Dorsolateral prefrontal cortex (tissue), 118 donors: ENCODE results near the gene PCDHA1. TPM values are rescaled to one million over a fixed set of nuclear protein-coding genes. Genes with fewer than 3 reads are reported as not detected.

ENCODE experiments used
- total RNA-seq, 120 experiments: library from RNA; stranded (reverse); gene quantifications; one replicate each; pipeline versions ENCODE4 v1.2.3 to v1.2.4, GENCODE V29; 2022

Gene PCDHA1
- total RNA-seq, 120 experiments from 2014 or later, result 0.38 to 3.9 (median 1.7) TPM

Other genes with a start within 250 kb of the PCDHA1 start
- 10 to 100 TPM in 13 of 120 experiments, 1 to 10 TPM in 107; 1.2 to 16.5 (median 5.9) TPM for gene EIF4EBP3, start 238.5 kb upstream of the PCDHA1 start, total RNA-seq
- gene SRA1, start 228.7 kb upstream of the PCDHA1 start, total RNA-seq, result 10 to 100 TPM; 22.4 to 42.3 (median 30.2) TPM
- gene APBB3, start 221.5 kb upstream of the PCDHA1 start, total RNA-seq, result 10 to 100 TPM; 34.6 to 98.7 (median 58.4) TPM
- 10 to 100 TPM; 23.5 to 50.7 (median 34.7) TPM for gene SLC35A4, start 221.3 kb upstream of the PCDHA1 start, total RNA-seq
- 100 to 1,000 TPM in 3 of 120 experiments, 10 to 100 TPM in 105, 1 to 10 TPM in 12; 6.3 to 175 (median 23.8) TPM for gene CD14, start 153.0 kb upstream of the PCDHA1 start, total RNA-seq
- 10 to 100 TPM in 75 of 120 experiments, 1 to 10 TPM in 45; 5.4 to 18.1 (median 10.8) TPM for gene TMCO6, start 146.7 kb upstream of the PCDHA1 start, total RNA-seq
- gene NDUFA2, start 138.5 kb upstream of the PCDHA1 start, total RNA-seq, result 10 to 100 TPM; 32.1 to 76.3 (median 57.7) TPM
- 100 to 1,000 TPM in 1 of 120 experiments, 10 to 100 TPM in 119; 53.9 to 101 (median 81.5) TPM for gene IK, start 138.3 kb upstream of the PCDHA1 start, total RNA-seq
- gene WDR55, start 121.2 kb upstream of the PCDHA1 start, total RNA-seq, result 10 to 100 TPM; 13.3 to 31.0 (median 17.6) TPM
- 1 to 10 TPM in 114 of 120 experiments, under 1 TPM in 6; 0.81 to 4.9 (median 2.2) TPM for gene DND1, start 112.6 kb upstream of the PCDHA1 start, total RNA-seq
- gene HARS1, start 94.8 kb upstream of the PCDHA1 start, total RNA-seq, result 100 to 1,000 TPM in 72 of 120 experiments, 10 to 100 TPM in 48; 57.9 to 134 (median 105) TPM
- gene HARS2, start 94.7 kb upstream of the PCDHA1 start, total RNA-seq, result 10 to 100 TPM; 22.6 to 42.7 (median 32.0) TPM
- 100 to 1,000 TPM in 4 of 120 experiments, 10 to 100 TPM in 116; 46.1 to 101 (median 76.4) TPM for gene ZMAT2, start 85.7 kb upstream of the PCDHA1 start, total RNA-seq
- 1 to 10 TPM in 106 of 120 experiments, under 1 TPM in 14; 0.62 to 3.8 (median 1.5) TPM for gene PCDHA2, start 8.7 kb downstream of the PCDHA1 start, total RNA-seq
- gene PCDHA3, start 14.9 kb downstream of the PCDHA1 start, total RNA-seq, result 1 to 10 TPM; 1.3 to 4.9 (median 3.1) TPM
- gene PCDHA4, start 20.9 kb downstream of the PCDHA1 start, total RNA-seq, result 1 to 10 TPM; 2.1 to 8.2 (median 4.7) TPM
- gene PCDHA5, start 35.5 kb downstream of the PCDHA1 start, total RNA-seq, result 10 to 100 TPM in 5 of 120 experiments, 1 to 10 TPM in 115; 3.3 to 11.2 (median 6.8) TPM
- gene PCDHA6, start 41.8 kb downstream of the PCDHA1 start, total RNA-seq, result 10 to 100 TPM in 39 of 120 experiments, 1 to 10 TPM in 81; 3.8 to 17.5 (median 9.0) TPM
- gene PCDHA7, start 48.1 kb downstream of the PCDHA1 start, total RNA-seq, result 1 to 10 TPM; 2.2 to 8.9 (median 4.5) TPM
- 1 to 10 TPM; 1.7 to 7.3 (median 4.4) TPM for gene PCDHA8, start 55.0 kb downstream of the PCDHA1 start, total RNA-seq
- 1 to 10 TPM in 118 of 120 experiments, not detected in 2; 1.5 to 9.2 (median 4.3) TPM for gene PCDHA9, start 62.2 kb downstream of the PCDHA1 start, total RNA-seq
- gene PCDHA10, start 69.8 kb downstream of the PCDHA1 start, total RNA-seq, result 10 to 100 TPM in 47 of 120 experiments, 1 to 10 TPM in 73; 1.8 to 16.9 (median 9.4) TPM
- 10 to 100 TPM in 5 of 120 experiments, 1 to 10 TPM in 115; 3.6 to 14.6 (median 6.6) TPM for gene PCDHA11, start 82.8 kb downstream of the PCDHA1 start, total RNA-seq
- 1 to 10 TPM; 3.1 to 8.8 (median 5.4) TPM for gene PCDHA12, start 89.2 kb downstream of the PCDHA1 start, total RNA-seq
- 1 to 10 TPM; 2.4 to 8.2 (median 5.0) TPM for gene PCDHA13, start 96.0 kb downstream of the PCDHA1 start, total RNA-seq
- gene PCDHAC1, start 140.2 kb downstream of the PCDHA1 start, total RNA-seq, result 10 to 100 TPM in 1 of 120 experiments, 1 to 10 TPM in 119; 3.1 to 10.3 (median 6.1) TPM
- 10 to 100 TPM; 11.9 to 40.6 (median 25.2) TPM for gene PCDHAC2, start 180.3 kb downstream of the PCDHA1 start, total RNA-seq